Activated naive CD4-positive, alpha-beta T cell treated with anti-CD3 and anti-CD28 coated beads, Interleukin-2, amount 50 U/mL, for 24 hours (primary cell): Measurements from ENCODE around the gene RPS3.

Source experiments
- H3K27ac Mint-ChIP-seq: one replicate; pipeline ENCODE4 v1.8.0; 2021; ENCODE audit warnings: mild to moderate bottlenecking, mixed read lengths
- H3K27me3 Mint-ChIP-seq: one replicate; pipeline ENCODE4 v1.8.0; 2021; ENCODE audit warnings: mixed read lengths
- H3K36me3 Mint-ChIP-seq: one replicate; pipeline ENCODE4 v1.8.0; 2021; ENCODE audit warnings: mixed read lengths
- H3K4me1 Mint-ChIP-seq: one replicate; pipeline ENCODE4 v1.8.0; 2021; ENCODE audit warnings: mixed read lengths
- H3K4me3 Mint-ChIP-seq: one replicate; pipeline ENCODE4 v1.8.0; 2021; ENCODE audit warnings: mild to moderate bottlenecking, mixed read lengths
- H3K9me3 Mint-ChIP-seq: one replicate; pipeline ENCODE4 v1.8.0; 2021; ENCODE audit warnings: mixed read lengths

Gene RPS3

GRCh38 chr11:75450236-75450635 lies 50.9 kb downstream of the RPS3 start:
- no peaks in the 10 kb centered on the region for H3K4me1 Mint-ChIP-seq
- peaks cover 4% of the 10 kb centered on the region for H3K36me3 Mint-ChIP-seq
- no peaks in the 10 kb centered on the region for H3K9me3 Mint-ChIP-seq
- no peak overlapping the region for H3K4me3 Mint-ChIP-seq
- H3K27ac Mint-ChIP-seq, result no peak overlapping the region
- no peaks in the 10 kb centered on the region for H3K27me3 Mint-ChIP-seq

GRCh38 chr11:75450826-75451821 lies 51.8 kb downstream of the RPS3 start:
- Mint-ChIP-seq H3K9me3 (no peaks in the 10 kb centered on the region), H3K27me3 (no peaks in the 10 kb centered on the region), H3K36me3 (peaks cover 4% of the 10 kb centered on the region), H3K4me1 (no peaks in the 10 kb centered on the region), H3K4me3 (no peak overlapping the region), H3K27ac (no peak overlapping the region)

GRCh38 chr11:75453916-75454655 lies 54.8 kb downstream of the RPS3 start:
- no peak overlapping the region for H3K4me3 Mint-ChIP-seq
- H3K27me3 Mint-ChIP-seq, result no peaks in the 10 kb centered on the region
- H3K9me3 Mint-ChIP-seq, result no peaks in the 10 kb centered on the region
- no peaks in the 10 kb centered on the region for H3K4me1 Mint-ChIP-seq
- peaks cover 4% of the 10 kb centered on the region for H3K36me3 Mint-ChIP-seq
- no peak overlapping the region for H3K27ac Mint-ChIP-seq

- Mint-ChIP-seq H3K4me3 (no peak overlapping the region), H3K27ac (no peak overlapping the region), H3K9me3 (no peaks in the 10 kb centered on the region), H3K4me1 (no peaks in the 10 kb centered on the region), H3K27me3 (no peaks in the 10 kb centered on the region), H3K36me3 (peaks cover 4% of the 10 kb centered on the region)
These were observed 55.7 kb downstream of the RPS3 start for GRCh38 chr11:75454987-75455386.
